IMR-90 (cell line): ENCODE results near the gene C5AR2. TPM values are rescaled to one million over a fixed set of nuclear protein-coding genes. Genes with fewer than 3 reads are reported as not detected.

Experiments
- ATAC-seq: fragments of 200-7000 bp; cut with Tn5 transposase; 2 replicates; pipeline ENCODE4 v1.9.1; 2020; ENCODE audit warnings: low read depth, mild to moderate bottlenecking, moderate library complexity
- BruUV-seq: library from RNA; stranded (reverse); fragments of 400-500 nt; replicated peaks from 2 replicates; lab custom pipeline; 2021; lab: Mats Ljungman, UMichigan
- CTCF ChIA-PET: fragments of 300-600 bp; formaldehyde crosslinking; extraction: SDS; loops from one replicate; lab custom pipeline; 2021; ENCODE audit warnings: antibody characterized with exemption; lab: Yijun Ruan, JAX
- POLR2A ChIA-PET: fragments of 300-600 bp; sonication (Branson Sonifier 250); formaldehyde crosslinking; loops from one replicate; lab custom pipeline; 2022; ENCODE audit warnings: antibody characterized with exemption; ENCODE audit not compliant: unreplicated experiment; lab: Charles Lee
- DNase-seq: peaks from one replicate; pipeline ENCODE4 v3.0.0; 2013
- H2AFZ ChIP-seq: replicated peaks from 2 replicates; pipeline ENCODE3; 2013; ENCODE audit warnings: low read length, mild to moderate bottlenecking; ENCODE audit not compliant: poor library complexity
- H2AK5ac ChIP-seq: 2 replicates; pipeline ENCODE4 v1.6.1; 2013; ENCODE audit warnings: low read depth, low read length, inconsistent platforms
- H2AK9ac ChIP-seq: replicated peaks from 2 replicates; pipeline ENCODE3; 2013; ENCODE audit warnings: mild to moderate bottlenecking, low read depth, low read length, moderate library complexity; ENCODE audit not compliant: poor library complexity
- H2BK120ac ChIP-seq: 2 replicates; pipeline ENCODE4 v1.6.1; 2013; ENCODE audit warnings: low read depth, low read length, inconsistent platforms
- H2BK15ac ChIP-seq: 3 replicates; pipeline ENCODE4 v1.6.1; 2013; ENCODE audit warnings: low read depth, low read length, inconsistent platforms
- H2BK20ac ChIP-seq: 2 replicates; pipeline ENCODE4 v1.6.1; 2013; ENCODE audit warnings: low read depth, mild to moderate bottlenecking, inconsistent platforms, low read length, moderate library complexity
- H2BK5ac ChIP-seq: 2 replicates; pipeline ENCODE4 v1.6.1; 2013; ENCODE audit warnings: mild to moderate bottlenecking, low read depth, low read length, inconsistent platforms; ENCODE audit not compliant: poor library complexity, severe bottlenecking
- H3K14ac ChIP-seq: replicated peaks from 2 replicates; pipeline ENCODE4 v1.6.1; 2013; ENCODE audit warnings: low read depth, low read length, inconsistent platforms
- H3K18ac ChIP-seq: 2 replicates; pipeline ENCODE4 v1.6.1; 2013; ENCODE audit warnings: low read depth, low read length, control low read depth
- H3K23ac ChIP-seq: 2 replicates; pipeline ENCODE4 v1.6.1; 2013; ENCODE audit warnings: low read depth, low read length, inconsistent platforms
- H3K27ac ChIP-seq: 2 replicates; pipeline ENCODE4 v1.5.1; 2013; ENCODE audit warnings: mild to moderate bottlenecking, control low read depth, low read length; ENCODE audit not compliant: insufficient read depth
- H3K27me3 ChIP-seq: 2 replicates; pipeline ENCODE4 v1.6.1; 2013; ENCODE audit warnings: low read length; ENCODE audit not compliant: control insufficient read depth, insufficient read depth
- H3K36me3 ChIP-seq: 2 replicates; pipeline ENCODE4 v1.6.1; 2013; ENCODE audit warnings: low read length, mixed read lengths; ENCODE audit not compliant: control insufficient read depth, insufficient read depth
- H3K4ac ChIP-seq: 2 replicates; pipeline ENCODE4 v1.6.1; 2013; ENCODE audit warnings: low read depth, low read length, inconsistent platforms
- H3K4me1 ChIP-seq: 2 replicates; pipeline ENCODE4 v1.6.1; 2013; ENCODE audit warnings: low read length, mixed read lengths; ENCODE audit not compliant: control insufficient read depth, insufficient read depth
- H3K4me2 ChIP-seq: 2 replicates; pipeline ENCODE4 v1.6.1; 2013; ENCODE audit warnings: low read depth, mild to moderate bottlenecking, control low read depth, low read length, moderate library complexity
- H3K4me3 ChIP-seq: 2 replicates; pipeline ENCODE4 v1.5.1; 2013; ENCODE audit warnings: low read depth, mild to moderate bottlenecking, control low read depth, low read length, moderate library complexity; ENCODE audit not compliant: insufficient read depth
- H3K56ac ChIP-seq: 2 replicates; pipeline ENCODE4 v1.6.1; 2013; ENCODE audit warnings: low read length, inconsistent platforms; ENCODE audit not compliant: insufficient read depth; ENCODE audit errors: extremely low read depth
- H3K79me1 ChIP-seq, 2 experiments: 2 replicates each; pipeline ENCODE4 v1.6.1; 2013; ENCODE audit warnings: low read length in 2 of 2, inconsistent platforms in 1 of 2, low read depth in 1 of 2
- H3K9ac ChIP-seq: 2 replicates; pipeline ENCODE4 v1.6.1; 2013; ENCODE audit warnings: low read depth, low read length, control low read depth
- H3K9me1 ChIP-seq: 2 replicates; pipeline ENCODE4 v1.6.1; 2013; ENCODE audit warnings: low read length, inconsistent platforms; ENCODE audit not compliant: insufficient read depth
- H3K9me3 ChIP-seq: 2 replicates; pipeline ENCODE4 v1.6.1; 2013; ENCODE audit warnings: low read length; ENCODE audit not compliant: control insufficient read depth, insufficient read depth
- H4K20me1 ChIP-seq: 2 replicates; pipeline ENCODE4 v1.6.1; 2013; ENCODE audit warnings: low read length, inconsistent platforms; ENCODE audit not compliant: insufficient read depth
- H4K5ac ChIP-seq: 2 replicates; pipeline ENCODE4 v1.6.1; 2013; ENCODE audit warnings: mild to moderate bottlenecking, low read depth, low read length, control low read depth
- H4K8ac ChIP-seq, 2 experiments: 2 replicates each; pipeline ENCODE4 v1.6.1; 2013; ENCODE audit warnings: low read depth in 2 of 2, low read length in 2 of 2, control low read depth in 1 of 2, inconsistent platforms in 1 of 2
- H4K91ac ChIP-seq: 2 replicates; pipeline ENCODE4 v1.6.1; 2013; ENCODE audit warnings: low read depth, low read length, inconsistent platforms; ENCODE audit not compliant: insufficient read depth
- BHLHE40 ChIP-seq: fragments of 150-350 bp; IDR thresholded peaks from 2 replicates; pipeline ENCODE4 v1.6.1; 2016; ENCODE audit warnings: mild to moderate bottlenecking, low read depth, low read length
- CEBPB ChIP-seq: IDR thresholded peaks from 2 replicates; pipeline ENCODE4 v1.6.1; 2012; ENCODE audit warnings: low read depth, low read length, improper control_type of control experiment
- CHD1 ChIP-seq: IDR thresholded peaks from 2 replicates; pipeline ENCODE4 v1.6.1; 2012; ENCODE audit warnings: low read depth, low read length, improper control_type of control experiment
- CTCF ChIP-seq: conservative IDR thresholded peaks from 2 replicates; pipeline ENCODE4 v1.5.1; 2012; ENCODE audit warnings: mild to moderate bottlenecking, low read depth, low read length, improper control_type of control experiment
- ELK1 ChIP-seq: fragments of 150-350 bp; IDR thresholded peaks from 2 replicates; pipeline ENCODE4 v1.6.1; 2016; ENCODE audit warnings: low read depth, mild to moderate bottlenecking, low read length, moderate library complexity, borderline replicate concordance
- FOS ChIP-seq: fragments of 150-350 bp; IDR thresholded peaks from 2 replicates; pipeline ENCODE4 v1.6.1; 2016; ENCODE audit warnings: low read depth, low read length
- MAFK ChIP-seq: IDR thresholded peaks from 2 replicates; pipeline ENCODE4 v1.6.1; 2012; ENCODE audit warnings: low read depth, low read length, improper control_type of control experiment
- MAZ ChIP-seq: IDR thresholded peaks from 2 replicates; pipeline ENCODE4 v1.6.1; 2012; ENCODE audit warnings: low read depth, mild to moderate bottlenecking, low read length, improper control_type of control experiment, moderate library complexity, borderline replicate concordance
- MXI1 ChIP-seq: IDR thresholded peaks from 2 replicates; pipeline ENCODE4 v1.6.1; 2012; ENCODE audit warnings: low read depth, mild to moderate bottlenecking, low read length, moderate library complexity, borderline replicate concordance
- NFE2L2 ChIP-seq: fragments of 150-350 bp; IDR thresholded peaks from 2 replicates; pipeline ENCODE4 v1.6.1; 2016; ENCODE audit warnings: low read depth, mild to moderate bottlenecking, low read length
- POLR2A ChIP-seq: IDR thresholded peaks from 2 replicates; pipeline ENCODE4 v1.6.1; 2012; ENCODE audit warnings: mild to moderate bottlenecking, low read depth, low read length
- RAD21 ChIP-seq: IDR thresholded peaks from 2 replicates; pipeline ENCODE4 v1.6.1; 2012; ENCODE audit warnings: low read length, improper control_type of control experiment
- RCOR1 ChIP-seq: IDR thresholded peaks from 2 replicates; pipeline ENCODE4 v1.6.1; 2012; ENCODE audit warnings: mild to moderate bottlenecking, low read length, improper control_type of control experiment; ENCODE audit not compliant: insufficient replicate concordance
- RFX5 ChIP-seq: IDR thresholded peaks from 2 replicates; pipeline ENCODE4 v1.8.0; 2012; ENCODE audit warnings: low read depth, mild to moderate bottlenecking, low read length, moderate library complexity
- SMC3 ChIP-seq: fragments of 150-350 bp; IDR thresholded peaks from 2 replicates; pipeline ENCODE4 v1.6.1; 2016; ENCODE audit warnings: low read depth, mild to moderate bottlenecking, antibody characterized with exemption, low read length, moderate library complexity
- USF2 ChIP-seq: fragments of 150-350 bp; IDR thresholded peaks from 2 replicates; pipeline ENCODE4 v1.6.1; 2017; ENCODE audit warnings: mild to moderate bottlenecking, antibody characterized with exemption, low read length, low read depth
- WGBS, 2 experiments: methylation state at CpG; one replicate each; pipeline versions ENCODE4 v1.1.5 to v1.1.7; 2013; ENCODE audit warnings: missing lambda C conversion rate in 2 of 2; ENCODE audit not compliant: insufficient read length in 1 of 2; ENCODE audit errors: extremely low coverage in 2 of 2; 5-methylcytosine and 5-hydroxymethylcytosine counted together
- dilution Hi-C: fragments of 300-500 bp; cut with HindIII; formaldehyde crosslinking; loops from one replicate; pipeline ENCODE4 v1.14.3; 2018; ENCODE audit warnings: low sequenced_read_pairs; ENCODE audit not compliant: unreplicated experiment
- in situ Hi-C: fragments of 300-500 bp; cut with MboI; formaldehyde crosslinking; loops from 3 replicates; pipeline ENCODE4 v1.14.3; 2019; ENCODE audit warnings: low sequenced_read_pairs, inconsistent platforms, mixed read lengths
- intact Hi-C: fragments of 100-400 bp; cut with micrococcal nuclease; formaldehyde crosslinking; loops from 2 replicates; pipeline ENCODE4 v1.10.0; 2022
- polyA plus RNA-seq, 3 experiments: library from polyadenylated mRNA; depleted of rRNA; stranded (reverse); fragments of >200 nt; gene quantifications; 2 replicates each; pipeline ENCODE4 v1.2.3, GENCODE V29; 2012; ENCODE audit warnings: low replicate concordance in 1 of 3
- total RNA-seq: library from RNA; depleted of rRNA; stranded (reverse); fragments of >200 nt; gene quantifications from 2 replicates; pipeline ENCODE4 v1.2.3, GENCODE V29; 2012

C5AR2 gene
- total and polyA plus RNA-seq, 2 of the 4 experiments (the other 2 are of a cell fraction) = not detected

GRCh38 chr19:47371261-47371660 is 39.3 kb downstream of the C5AR2 start:
- peaks cover 6% of the 10 kb centered on the region for H3K4me1 ChIP-seq
- no peak overlapping the region for H4K8ac ChIP-seq
- WGBS, 2 experiments = no CpG with 5 or more reads among the region's 9 CpGs
- no peak overlapping the region for H2BK120ac ChIP-seq
- H2AK9ac ChIP-seq = peak overlapping the region; percentile 65
- CTCF ChIA-PET = interaction anchor here (0.7 kb wide), 1 partner anchor 14 kb away, joined by 3 read pairs; no protein-coding TSS in a partner anchor
- no peak overlapping the region for H2BK20ac ChIP-seq
- peak overlapping the region; percentile 51 for H2BK5ac ChIP-seq
- H3K4ac ChIP-seq = no peak overlapping the region
- dilution Hi-C loops (no loop called here), intact Hi-C loops (no loop called here), in situ Hi-C loops (no loop called here)
- H3K79me1 ChIP-seq = peaks cover 7 to 22% of the 10 kb centered on the region in 2 experiments; a peak in 3 of 4 replicates
- POLR2A ChIA-PET = no interaction called here
- DNase-seq (no peak), ATAC-seq (no peak)
- H3K23ac ChIP-seq = no peak overlapping the region
- peaks cover 9% of the 10 kb centered on the region for H3K9me1 ChIP-seq
- H3K18ac ChIP-seq = no peak overlapping the region
- H4K91ac ChIP-seq = no peak overlapping the region
- no peak overlapping the region for H4K5ac ChIP-seq
- TF ChIP-seq RFX5 = no peak
- no peak for TF ChIP-seq RAD21
- no peak for TF ChIP-seq FOS
- TF ChIP-seq ELK1 = no peak
- no peak for TF ChIP-seq POLR2A
- TF ChIP-seq SMC3 = no peak
- no peak for TF ChIP-seq CEBPB
- no peak for TF ChIP-seq NFE2L2
- TF ChIP-seq RCOR1 = no peak
- TF ChIP-seq USF2 = no peak
- no peak for TF ChIP-seq CTCF
- TF ChIP-seq MAFK = no peak
- no peak for TF ChIP-seq MAZ
- TF ChIP-seq CHD1 = no peak
- TF ChIP-seq BHLHE40 = no peak
- no peak for TF ChIP-seq MXI1
- H2BK15ac ChIP-seq = no peak overlapping the region
- peaks cover 52% of the 10 kb centered on the region for H3K36me3 ChIP-seq
- H3K9ac ChIP-seq = no peak overlapping the region
- peaks cover 13% of the 10 kb centered on the region; the same call in 1 of the 2 replicates for H4K20me1 ChIP-seq
- H2AFZ ChIP-seq = no peak overlapping the region
- no peaks in the 10 kb centered on the region for H3K27me3 ChIP-seq
- no peaks in the 10 kb centered on the region for H3K9me3 ChIP-seq
- no peak overlapping the region for H3K4me2 ChIP-seq
- H3K27ac ChIP-seq = no peak overlapping the region
- BruUV-seq = no TSS peak
- H3K14ac ChIP-seq = no peak overlapping the region
- no peak overlapping the region for H3K56ac ChIP-seq
- peak overlapping the region; percentile 78; the same call in 1 of the 2 replicates for H2AK5ac ChIP-seq
- no peak overlapping the region for H3K4me3 ChIP-seq
